HUDEP-2 (cell line): Measurements from ENCODE around the gene R3HDM2.

Experiments
- DNase-seq, 76 experiments: peaks; one replicate each; lab custom pipeline; 2025; ENCODE audit not compliant: unreplicated experiment in 76 of 76; lab: John Stamatoyannopoulos, UW

Gene R3HDM2

DNA sequence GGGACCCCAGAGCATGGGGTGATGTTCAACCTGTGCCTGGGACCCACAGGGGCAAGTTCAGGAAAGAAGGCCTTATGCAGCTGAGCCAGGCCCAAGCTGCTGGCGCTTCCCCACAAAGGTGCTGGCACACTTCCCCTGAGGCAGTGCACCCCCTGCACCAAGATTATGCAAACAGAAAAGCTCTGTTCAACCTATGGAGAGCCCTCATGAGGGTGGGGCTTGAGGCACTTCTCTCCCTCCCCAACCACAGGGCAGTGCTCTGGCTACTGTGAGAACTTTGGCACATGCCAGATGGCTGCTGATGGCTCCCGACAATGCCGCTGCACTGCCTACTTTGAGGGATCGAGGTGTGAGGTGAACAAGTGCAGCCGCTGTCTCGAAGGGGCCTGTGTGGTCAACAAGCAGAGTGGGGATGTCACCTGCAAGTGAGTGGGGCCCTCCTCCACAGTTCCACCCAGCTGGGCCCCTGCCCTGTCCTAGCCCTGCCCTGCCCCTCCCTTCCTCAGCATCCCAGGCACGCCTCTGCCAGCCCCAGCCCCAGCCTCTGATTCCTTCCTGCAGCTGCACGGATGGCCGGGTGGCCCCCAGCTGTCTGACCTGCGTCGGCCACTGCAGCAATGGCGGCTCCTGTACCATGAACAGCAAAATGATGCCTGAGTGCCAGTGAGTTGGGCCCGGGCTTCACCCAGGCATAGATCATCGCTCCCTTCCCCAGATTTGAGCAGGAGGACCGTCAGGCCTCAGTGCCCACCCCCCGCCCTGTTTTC, 219.7 kb downstream of the R3HDM2 start:
- DNase-seq = no peak

DNA sequence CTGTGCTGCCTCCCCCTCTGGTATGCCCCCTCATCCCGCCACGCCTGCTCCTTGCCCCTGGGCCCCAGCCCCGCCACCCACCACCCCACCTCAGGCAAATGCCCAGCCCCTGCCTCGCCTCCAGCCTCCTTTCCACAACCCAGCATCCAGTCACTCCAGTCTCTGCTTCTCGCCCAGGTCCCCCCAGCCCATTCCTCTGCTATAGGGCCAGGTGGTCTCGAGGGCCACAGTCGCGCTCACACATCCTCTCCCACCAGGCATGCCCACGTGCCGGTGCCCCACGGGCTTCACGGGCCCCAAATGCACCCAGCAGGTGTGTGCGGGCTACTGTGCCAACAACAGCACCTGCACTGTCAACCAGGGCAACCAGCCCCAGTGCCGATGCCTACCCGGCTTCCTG, 220.4 kb downstream of the R3HDM2 start:
- no peak for DNase-seq

DNA sequence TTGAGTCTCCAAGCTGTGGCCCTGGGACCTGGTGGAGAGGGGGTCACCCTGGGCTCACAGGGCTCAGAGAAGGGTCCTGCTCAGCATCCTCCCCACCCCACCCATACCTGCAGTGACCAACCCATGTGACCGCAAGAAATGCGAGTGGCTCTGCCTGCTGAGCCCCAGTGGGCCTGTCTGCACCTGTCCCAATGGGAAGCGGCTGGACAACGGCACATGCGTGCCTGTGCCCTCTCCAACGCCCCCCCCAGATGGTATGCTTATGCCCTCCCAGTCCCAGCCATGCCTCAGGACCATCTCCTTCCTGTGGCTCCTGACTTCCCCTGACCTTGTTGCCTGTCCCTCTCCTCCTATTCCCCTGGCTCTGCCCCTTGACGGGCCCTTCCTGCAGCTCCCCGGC, 220.9 kb downstream of the R3HDM2 start:
- DNase-seq = no peak

DNA sequence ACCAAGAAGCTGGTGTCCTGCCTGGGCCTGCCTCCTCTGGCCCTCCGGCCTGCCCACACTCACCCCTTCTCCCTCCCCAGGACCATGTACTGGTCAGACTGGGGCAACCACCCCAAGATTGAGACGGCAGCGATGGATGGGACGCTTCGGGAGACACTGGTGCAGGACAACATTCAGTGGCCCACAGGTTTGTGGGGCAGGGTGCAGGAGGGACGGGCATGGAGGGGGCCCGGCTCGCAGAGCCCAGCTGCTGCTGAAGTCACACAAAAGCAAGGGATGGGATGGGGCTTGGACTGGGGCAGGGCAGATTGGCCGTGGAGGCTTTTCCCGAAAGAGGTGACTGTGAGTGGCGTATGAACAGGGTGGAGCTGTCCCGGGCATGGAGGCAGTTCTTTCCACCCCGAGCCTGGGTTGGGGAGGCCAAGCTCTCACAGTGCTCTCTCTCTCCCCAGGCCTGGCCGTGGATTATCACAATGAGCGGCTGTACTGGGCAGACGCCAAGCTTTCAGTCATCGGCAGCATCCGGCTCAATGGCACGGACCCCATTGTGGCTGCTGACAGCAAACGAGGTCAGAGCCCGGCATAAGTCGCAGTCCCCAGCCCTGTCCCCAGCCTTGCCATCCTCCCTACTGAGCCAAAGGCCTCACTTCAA, 222.1 kb downstream of the R3HDM2 start:
- DNase-seq = peak in 3 of 76 experiments; percentile 31 to 41 (median 35)

DNA sequence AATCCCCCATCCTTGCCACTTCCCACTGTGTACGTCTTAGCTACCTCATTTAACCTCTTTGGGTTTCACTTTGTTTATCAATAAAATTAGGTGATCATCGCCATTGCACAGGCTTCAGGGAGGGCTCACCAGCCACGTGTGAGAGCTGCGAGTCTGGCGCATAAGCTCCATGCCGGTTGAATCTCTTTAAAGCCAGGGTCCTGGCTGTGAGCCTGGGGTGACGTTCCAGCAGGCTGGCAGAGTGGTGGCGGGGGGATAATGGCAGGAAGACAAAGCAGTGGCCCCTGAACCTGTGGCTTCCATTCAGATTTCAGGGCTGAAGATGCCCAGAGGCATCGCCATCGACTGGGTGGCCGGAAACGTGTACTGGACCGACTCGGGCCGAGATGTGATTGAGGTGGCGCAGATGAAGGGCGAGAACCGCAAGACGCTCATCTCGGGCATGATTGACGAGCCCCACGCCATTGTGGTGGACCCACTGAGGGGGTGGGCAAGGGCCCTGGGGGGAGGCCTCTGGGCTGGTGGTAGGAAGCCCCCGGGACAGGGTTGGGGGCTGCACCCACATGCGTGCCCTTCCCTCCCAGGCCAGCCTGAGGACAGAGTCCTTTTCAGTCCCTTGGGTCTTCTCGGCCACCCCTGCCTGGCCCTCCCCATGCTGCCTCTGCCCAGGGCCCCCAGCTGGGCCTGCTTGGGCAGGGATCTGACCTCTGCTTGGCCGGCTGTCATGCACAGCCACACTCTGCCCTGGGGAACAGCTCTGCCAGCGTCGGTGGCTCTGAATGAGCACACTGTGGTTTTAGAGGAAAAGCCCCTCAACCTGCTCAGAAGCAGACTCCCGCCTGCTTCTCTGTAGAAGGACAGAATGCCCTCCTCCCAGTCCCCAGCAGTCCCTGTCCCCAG, 222.9 kb downstream of the R3HDM2 start:
- no peak for DNase-seq

DNA sequence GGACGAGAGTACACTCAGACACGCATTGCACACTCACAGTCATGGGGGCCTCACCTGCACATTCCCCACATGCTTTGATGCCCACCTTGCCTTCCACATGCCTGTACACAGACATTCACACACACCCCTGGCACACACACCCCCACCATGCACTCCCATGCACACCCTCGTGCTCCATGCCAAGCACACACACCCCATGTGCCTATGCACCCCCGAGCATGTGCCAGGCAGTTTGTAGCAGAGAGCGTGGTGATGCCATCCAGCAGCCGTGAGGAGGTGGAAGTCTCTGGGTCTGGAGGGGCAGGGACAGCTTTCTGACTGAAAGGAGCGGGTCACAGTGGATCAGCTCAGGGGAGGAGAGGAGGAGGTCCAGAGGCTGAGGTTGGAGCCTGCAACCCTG, 224.9 kb downstream of the R3HDM2 start:
- no peak for DNase-seq

DNA sequence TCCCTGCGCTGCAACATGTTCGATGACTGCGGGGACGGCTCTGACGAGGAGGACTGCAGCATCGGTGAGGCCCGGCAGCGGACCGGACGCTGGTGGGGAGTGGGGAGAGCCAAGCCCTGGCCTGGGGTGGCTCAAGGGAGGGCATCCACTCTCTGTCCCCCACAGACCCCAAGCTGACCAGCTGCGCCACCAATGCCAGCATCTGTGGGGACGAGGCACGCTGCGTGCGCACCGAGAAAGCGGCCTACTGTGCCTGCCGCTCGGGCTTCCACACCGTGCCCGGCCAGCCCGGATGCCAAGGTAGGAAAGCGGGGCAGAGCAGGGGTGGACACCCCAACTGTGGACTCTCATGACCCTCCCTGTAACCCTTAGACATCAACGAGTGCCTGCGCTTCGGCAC, 225.7 kb downstream of the R3HDM2 start:
- no peak for DNase-seq

DNA sequence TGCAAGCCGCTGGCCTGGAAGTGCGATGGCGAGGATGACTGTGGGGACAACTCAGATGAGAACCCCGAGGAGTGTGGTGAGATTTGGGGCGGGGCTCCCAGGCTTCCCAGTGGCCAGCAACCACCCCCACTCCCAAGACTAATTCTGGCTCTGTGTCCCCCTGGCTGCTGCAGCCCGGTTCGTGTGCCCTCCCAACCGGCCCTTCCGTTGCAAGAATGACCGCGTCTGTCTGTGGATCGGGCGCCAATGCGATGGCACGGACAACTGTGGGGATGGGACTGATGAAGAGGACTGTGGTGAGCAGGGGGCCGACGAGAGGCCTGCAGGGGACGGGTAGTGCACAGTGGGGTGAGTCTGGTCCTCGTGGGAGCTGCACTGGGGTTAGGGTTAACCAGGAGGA, 226.4 kb downstream of the R3HDM2 start:
- DNase-seq = no peak

DNA sequence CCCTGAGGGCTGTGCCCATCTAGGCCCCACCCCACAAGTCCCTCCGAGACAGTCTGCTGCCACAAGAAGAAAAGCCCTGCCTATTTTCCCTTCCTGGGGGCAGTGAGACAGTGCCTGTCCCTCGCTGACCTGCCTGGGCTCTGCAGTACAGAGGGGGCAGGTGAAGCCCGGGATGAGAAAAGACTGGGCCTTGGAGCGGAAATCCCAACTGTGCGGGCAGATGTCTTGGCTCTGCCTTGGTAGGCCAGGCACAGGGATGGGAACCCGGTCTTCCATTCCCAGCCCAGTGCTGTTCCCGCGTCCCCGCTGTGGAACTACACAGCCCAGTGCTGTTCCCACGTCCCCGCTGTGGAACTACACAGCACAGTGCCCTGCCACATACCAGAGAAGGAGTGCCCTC, 227.1 kb downstream of the R3HDM2 start:
- DNase-seq = no peak
